SH-SY5Y (cell line): ENCODE results near the gene MRPL37.

Experiments used
- GATA2 ChIP-seq: IDR thresholded peaks from 2 replicates; pipeline ENCODE4 v1.6.1; 2011; ENCODE audit warnings: mild to moderate bottlenecking, low read depth, low read length
- GATA3 ChIP-seq: IDR thresholded peaks from 2 replicates; pipeline ENCODE4 v1.6.1; 2011; ENCODE audit warnings: low read depth, mild to moderate bottlenecking, low read length, moderate library complexity

DNA sequence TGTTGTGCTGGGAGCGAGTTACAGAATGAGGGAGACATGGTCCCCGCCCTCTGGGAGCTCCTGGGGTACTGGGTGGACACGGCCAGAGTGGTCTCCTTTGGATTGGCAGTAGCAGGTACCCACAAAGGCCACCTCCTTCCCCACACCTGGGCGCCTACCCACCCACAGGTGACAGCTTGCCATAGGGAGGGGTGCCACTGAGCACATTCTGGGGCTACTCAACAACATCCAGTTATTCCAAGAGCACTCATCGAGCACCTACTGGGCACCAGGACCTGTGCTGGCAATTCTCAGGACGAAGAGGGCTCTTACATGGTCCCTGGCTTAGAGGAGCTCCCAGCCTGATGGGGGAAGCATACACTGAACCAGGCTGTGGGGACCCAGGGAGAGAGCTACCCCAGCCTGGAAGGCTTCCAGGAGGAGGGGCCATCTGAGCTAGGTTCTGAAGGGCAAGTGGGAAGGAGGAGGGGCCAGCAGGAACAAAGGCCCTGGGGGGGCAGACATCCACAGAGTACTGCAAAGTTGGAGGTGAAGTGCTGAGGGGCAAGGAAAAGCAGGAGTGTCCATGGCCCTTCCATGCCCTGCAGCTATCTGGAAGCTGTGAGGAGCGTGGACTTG is 22.0 kb downstream of the MRPL37 start:
- TF ChIP-seq GATA2 (no peak), GATA3 (no peak)
